Esophagus muscularis mucosa (tissue), 4 donors: Measurements from ENCODE around the gene SLC35G6.

ENCODE experiments used
- CTCF ChIP-seq, 3 experiments: fragments of 200-600 bp in 2 of 3; fragments of 450-650 bp in 1 of 3; sonication (generic) in 2 of 3; IDR thresholded peaks; one replicate each; pipeline ENCODE4 v1.5.1; 2017 to 2019; ENCODE audit warnings: antibody characterized with exemption in 3 of 3, mild to moderate bottlenecking in 2 of 3, moderate library complexity in 1 of 3
- EP300 ChIP-seq: sonication (generic); formaldehyde crosslinking; IDR thresholded peaks from one replicate; pipeline ENCODE4 v1.6.1; 2017; ENCODE audit warnings: antibody characterized with exemption
- POLR2A ChIP-seq: fragments of 450-650 bp; IDR thresholded peaks from one replicate; pipeline ENCODE4 v1.6.1; 2017; ENCODE audit warnings: antibody characterized with exemption, moderate library complexity, mild to moderate bottlenecking, low read depth
- POLR2AphosphoS5 ChIP-seq, 2 donors: sonication (generic); formaldehyde crosslinking; IDR thresholded peaks; one replicate each; pipeline ENCODE4 v1.6.1; 2017; ENCODE audit warnings: antibody characterized with exemption in 2 of 2

GRCh38 chr17:7462474-7463371, 18.5 kb upstream of the SLC35G6 start:
- no peak for TF ChIP-seq POLR2AphosphoS5 (IDR thresholded peaks at IDR 0.05)
- TF ChIP-seq CTCF (IDR thresholded peaks at IDR 0.05): no peak
- TF ChIP-seq POLR2A: no peak
- TF ChIP-seq EP300: no peak
